ENCODE results near the gene RAPH1. TPM values are rescaled to one million over a fixed set of nuclear protein-coding genes. Genes with fewer than 3 reads are reported as not detected.

Gene RAPH1
- polyA plus RNA-seq, 3 donors: 13.4 to 16.2 (median 14.6) TPM

DNA sequence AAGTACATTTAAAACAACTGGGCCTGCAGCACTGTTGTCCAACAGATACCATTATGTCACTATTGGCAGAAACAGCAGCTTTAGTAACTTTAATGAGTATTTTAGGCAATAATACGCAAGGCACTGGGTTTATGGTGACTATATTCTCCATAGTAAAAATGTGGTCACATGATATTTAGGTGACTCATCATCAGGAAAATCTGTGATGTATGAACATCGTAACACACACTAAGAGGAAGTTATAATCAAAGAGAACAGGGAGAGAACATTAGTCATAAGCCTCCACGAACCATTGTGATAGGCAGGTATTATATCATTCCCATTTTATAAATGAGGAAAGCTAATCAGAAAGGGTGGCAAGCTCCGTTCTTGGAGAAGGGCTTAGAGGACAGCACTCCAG is 36.9 kb downstream of the RAPH1 start:
- no peak for DNase-seq

DNA sequence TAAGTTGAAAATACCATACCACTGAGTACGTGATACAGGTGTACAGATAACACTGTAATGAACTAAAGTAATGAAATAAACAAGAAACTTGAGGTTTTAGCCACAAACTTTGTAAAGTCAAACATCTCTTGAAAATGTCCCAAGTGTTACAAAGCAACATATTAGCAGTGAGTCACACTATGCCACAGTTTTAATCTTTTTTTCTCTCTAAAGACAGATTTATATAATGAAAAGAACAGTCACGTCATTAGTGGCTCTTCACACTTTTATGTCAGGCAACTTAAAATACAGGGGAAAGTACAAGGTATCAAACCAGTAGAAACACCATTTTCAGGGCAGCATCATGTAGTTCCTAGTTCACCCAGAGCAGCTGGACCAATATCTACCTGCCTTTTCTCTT is 42.1 kb downstream of the RAPH1 start:
- DNase-seq: no peak

DNA sequence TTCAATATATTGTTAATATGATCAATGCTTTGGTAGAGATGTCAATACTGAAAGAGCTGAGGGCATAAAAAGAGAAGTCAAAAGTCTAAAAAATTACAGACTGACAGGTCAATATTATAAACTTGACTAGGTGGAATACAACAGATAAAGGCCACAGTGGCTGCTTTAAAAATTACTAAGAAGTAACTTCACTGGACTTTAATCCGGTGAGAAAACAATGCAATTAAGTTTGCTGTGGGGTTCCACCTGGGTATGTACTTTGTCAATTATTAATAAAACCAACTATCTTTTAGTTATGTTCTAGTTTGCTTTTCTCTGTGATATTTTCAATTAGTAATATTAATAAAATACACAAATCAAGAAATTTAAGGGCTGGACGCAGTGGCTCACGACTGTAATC is 44.7 kb downstream of the RAPH1 start:
- no peak for DNase-seq

DNA sequence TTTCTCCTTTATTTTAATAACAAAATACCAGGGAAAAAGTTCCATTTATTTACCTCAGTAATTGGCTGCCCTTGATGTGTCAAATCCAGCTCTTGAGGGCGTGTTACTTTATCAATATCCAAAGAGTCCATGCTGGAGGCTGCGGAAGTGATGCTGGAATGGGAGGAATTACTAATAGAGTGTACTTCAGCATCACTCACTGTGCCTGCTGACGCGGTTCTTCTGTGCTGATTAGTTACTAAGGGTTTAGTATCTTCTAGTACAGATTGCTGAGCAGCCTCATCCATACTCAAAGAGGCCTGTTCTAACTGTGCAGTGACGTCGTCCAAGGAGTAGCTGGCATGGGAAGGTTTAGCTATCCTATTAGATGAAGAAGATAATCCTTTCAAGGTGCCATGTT is 45.6 kb downstream of the RAPH1 start:
- no peak for DNase-seq

DNA sequence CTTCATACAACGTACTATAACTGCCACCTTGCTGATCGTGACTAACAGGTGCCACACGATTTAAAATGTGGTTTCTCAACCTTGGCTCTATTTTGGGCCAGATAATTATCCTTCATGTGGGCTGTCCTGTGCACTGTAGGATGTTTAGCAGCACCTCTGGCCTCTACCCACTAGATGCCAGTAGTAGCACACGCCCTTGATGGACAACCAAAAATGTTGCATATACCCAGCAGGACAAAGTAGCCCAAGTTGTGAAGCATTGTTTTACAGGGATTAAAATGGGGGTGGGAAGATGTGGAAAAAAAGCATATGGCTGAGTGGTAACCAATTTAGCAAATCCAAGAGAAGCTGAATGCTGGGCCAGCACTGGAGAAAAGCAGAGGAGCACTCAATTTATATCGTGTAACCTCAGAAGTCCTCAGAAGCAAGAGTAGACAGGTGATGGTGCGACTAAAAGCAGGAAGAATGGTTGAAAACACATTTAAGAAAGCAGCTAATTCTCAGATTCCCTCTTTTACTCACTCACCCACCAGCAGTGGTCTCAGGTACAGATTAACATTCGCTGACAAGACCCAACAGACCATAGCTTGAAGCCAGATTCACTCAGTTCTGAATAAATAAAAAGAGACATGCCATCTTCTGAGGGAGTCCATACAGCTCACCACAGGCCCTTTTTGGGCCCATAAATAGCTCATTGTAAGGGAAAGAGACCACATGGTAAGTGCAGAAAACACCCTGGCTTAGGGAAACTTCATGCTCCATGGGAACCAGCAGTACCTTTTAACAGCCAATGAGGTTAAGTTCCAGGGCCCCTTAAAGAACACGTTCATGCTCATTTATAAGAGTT is 50.6 kb downstream of the RAPH1 start:
- DNase-seq: peak; percentile 31

DNA sequence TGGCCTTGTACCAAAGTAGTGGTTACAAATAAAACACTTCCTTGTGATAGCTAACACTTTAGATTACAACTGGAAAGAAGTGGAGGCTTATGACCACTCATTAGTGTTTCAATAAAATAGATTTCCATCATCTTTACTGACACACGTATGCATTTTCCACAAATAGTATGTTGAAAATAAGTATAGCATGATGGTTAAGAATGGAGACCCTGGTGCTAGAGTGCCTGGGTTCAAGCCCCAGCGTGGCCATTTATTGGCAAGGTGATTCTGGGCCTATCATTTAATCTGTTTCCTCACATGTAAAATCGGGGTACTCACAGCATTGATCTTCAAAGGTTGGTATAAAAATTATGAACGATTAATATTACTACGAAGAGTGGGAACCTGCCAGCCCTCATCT is 54.5 kb downstream of the RAPH1 start:
- no peak for DNase-seq

DNA sequence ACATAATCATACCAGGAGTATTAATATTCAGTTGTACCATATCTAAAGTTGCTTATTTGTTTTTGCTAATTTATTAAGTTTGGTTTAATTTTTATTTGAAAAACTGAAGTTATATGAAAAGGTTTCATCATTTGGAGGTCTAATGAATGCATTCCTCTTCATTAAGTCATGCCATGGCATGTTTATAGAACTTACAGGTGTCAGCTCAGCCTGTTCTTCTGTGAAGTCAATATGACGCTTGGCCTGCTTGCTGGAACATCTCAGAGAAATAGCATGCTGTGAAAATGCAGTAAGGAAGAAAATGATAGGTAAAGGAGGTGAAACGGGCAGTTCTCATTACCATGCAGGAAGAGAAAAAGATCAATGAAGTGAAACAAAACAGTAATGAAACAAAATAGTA is 58.2 kb downstream of the RAPH1 start:
- no peak for DNase-seq

DNA sequence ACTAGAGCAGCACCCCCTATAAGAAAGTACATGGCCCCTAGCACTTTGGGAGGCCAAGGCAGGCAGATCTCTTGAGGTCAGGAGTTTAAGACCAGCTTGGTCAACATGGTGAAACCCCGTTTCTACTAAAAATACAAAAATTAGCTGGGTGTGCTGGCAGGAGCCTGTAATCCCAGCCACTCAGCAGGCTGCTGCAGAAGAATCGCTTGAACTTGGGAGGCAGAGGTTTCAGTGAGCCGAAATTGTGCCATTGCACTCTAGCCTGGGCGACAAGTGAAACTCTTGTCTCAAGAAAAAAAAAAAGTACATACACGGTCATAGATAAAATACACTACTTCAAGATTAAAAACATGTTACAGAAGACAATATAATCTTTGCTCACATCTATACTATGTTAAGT is 63.8 kb downstream of the RAPH1 start:
- DNase-seq: no peak

DNA sequence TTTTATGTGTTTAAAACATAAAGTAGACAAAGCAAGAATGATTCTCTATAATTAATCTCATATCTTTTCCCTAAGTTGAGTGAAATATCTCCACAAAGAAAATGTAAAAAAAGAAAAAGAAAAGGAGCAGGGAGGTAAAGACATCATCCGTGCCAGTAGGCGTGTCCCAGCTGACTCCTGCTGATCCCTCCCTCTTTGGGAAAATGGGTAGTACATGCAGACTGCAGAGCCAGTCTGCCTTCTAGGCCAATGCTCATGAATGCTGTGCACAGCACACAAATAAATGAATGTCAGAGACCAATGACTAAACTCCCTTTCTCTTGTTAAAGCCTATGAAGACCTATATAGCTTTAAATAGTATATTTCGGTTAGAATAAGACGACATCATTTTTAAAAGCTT is 64.7 kb downstream of the RAPH1 start:
- no peak for DNase-seq

DNA sequence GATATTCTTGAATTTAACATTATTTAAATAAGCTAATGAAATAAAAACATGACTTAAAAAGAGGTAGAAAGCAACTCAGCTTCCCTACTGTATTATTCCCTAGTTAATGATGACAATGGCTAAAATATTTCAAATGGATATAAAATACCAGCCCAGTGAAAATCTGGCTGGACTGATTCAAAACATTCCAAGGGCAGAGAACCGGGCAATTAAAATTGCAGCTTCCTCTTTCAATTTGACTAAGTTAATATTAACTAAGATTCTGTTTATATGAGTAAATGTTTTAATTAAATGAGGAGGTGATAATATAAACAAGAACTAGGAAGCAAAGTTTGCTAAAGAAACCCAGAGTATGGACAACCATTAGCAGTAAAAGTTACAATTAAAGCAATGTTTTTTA is 65.6 kb downstream of the RAPH1 start:
- DNase-seq: no peak

DNA sequence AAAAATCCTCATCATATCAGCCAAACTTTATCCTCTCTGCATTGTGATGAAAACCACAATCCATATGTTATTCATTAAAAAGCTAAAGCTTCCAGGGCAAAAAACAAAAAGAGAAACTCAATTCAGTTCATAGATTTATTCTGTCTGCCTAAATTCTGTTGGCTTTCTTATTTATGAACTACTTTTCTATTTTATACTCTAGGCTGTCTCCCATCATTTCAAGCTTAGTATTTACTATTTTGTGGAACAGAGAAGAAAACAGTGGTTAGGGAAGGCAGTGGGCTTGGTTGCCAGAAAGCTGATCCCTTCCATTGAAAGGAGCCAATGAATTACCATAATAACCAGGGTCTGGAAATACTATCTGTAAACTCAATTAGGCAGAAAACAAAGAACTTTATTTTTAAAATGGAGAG is 71.8 kb downstream of the RAPH1 start:
- no peak for DNase-seq

DNA sequence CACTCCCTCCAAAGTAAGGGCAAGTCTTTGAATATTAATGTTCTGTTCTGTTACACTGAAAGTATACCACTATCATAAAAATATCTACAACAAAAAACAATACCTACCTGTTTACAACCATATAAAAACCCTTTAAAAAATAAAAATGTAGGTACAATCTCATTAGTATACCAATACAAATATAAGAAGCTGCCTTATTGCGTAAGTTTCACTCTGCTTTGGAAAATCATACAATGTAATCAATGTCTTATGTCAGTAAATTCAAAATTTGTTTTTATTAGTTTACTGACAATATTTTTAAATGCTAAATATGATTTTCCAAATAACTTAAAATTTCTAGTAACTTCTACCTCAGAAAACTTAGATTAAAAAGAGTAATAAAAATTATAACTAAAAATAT is 72.8 kb downstream of the RAPH1 start:
- DNase-seq: no peak

DNA sequence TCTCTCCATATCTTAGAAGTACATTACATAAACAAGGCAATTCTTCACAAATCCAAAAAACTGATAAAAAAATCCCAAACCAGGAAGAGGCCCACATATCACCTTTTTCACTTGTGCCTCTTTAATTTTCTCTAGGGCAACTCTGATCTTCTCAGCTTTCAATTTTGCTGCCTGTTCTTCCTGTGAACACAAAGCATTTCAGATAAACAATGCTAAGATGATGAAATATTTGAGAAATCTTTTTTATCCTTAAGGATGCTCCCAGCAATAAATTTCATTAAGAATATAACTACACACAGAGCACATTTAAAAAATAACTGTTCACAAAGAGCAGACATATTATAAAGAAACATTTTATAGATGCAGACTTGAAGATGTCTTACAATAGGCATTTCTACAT is 73.4 kb downstream of the RAPH1 start:
- no peak for DNase-seq

DNA sequence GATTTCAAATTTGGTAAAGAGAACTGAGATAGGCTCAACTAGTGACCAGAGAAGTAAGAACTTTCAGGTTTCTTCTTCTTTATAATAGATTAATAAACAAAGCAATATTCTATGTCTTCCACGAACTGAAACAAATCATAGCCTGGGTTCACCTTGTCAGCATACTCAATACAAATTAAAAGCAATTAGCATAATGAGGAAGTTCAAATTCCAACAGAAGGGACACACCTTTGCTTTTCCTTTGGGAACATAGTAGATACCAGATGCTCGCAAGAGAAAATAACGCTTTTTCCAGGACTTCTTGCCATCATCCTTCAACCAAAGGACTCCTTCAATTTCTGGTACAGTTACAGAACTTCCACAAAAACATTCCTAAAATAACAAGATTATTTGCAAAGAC is 79.9 kb downstream of the RAPH1 start:
- no peak for DNase-seq

DNA sequence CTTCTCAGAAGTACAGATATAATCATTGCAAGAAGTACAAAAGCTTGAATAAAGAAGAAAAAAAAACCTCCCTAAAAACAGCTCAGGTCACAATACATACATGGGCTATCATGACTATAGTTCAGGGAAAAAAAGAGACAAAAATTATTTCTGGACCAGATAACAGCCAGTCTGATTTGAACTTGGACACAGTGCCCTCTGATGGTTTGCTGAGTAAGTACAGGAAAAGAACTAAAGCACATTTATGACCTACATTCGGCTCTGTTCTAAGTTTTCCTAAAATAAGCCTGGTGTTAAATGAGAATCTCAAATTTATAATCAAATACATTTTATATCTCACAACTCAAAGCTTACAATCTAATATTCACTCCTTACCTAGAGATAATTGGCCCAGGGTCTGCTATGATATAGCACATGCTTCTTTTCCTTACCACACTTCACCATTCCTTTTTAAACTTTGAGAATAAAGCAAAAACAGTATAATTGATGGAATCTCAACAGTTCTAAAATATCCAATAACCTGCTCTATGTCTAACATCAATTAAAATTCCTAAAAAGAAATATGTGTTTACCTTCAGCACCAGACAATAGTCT is 81.1 kb downstream of the RAPH1 start:
- DNase-seq: peak; percentile 42

DNA sequence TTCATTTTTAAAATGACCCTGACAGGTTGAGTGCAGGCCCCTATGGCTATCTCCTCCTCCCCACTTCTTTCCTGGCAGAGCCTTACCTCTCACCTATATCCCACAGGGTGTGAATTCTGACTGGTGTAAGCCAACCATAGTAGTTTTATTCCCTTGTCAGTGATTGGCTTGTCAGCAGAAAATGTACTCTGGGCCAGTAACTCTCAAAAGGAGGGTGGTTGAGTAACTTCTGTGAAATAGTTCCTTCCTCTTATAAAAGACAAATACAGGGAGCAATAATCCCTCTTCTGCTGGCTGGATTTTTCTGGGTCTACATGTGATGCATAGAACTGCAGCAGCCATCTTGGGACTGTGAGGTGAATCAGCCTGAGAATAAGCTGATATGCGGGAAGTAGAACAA is 83.4 kb downstream of the RAPH1 start:
- no peak for DNase-seq

DNA sequence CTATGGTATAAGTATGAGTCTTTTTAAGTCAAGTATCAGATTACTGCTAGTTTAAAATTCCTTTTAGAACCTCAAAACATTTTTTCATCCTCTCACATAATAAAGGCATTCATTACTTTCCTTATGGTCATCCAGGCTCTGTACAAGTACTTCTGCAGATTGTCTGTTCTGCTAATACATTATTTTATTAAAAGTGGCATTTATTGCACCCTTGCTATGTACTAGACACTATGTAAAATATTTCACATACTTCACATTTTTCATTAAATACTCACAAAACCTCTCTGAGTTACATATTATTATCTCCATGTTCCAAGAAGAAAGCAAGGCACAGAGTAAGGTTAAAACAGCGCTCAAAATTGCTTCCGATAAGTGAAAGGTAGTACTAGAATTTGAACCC is 84.1 kb downstream of the RAPH1 start:
- DNase-seq: no peak

DNA sequence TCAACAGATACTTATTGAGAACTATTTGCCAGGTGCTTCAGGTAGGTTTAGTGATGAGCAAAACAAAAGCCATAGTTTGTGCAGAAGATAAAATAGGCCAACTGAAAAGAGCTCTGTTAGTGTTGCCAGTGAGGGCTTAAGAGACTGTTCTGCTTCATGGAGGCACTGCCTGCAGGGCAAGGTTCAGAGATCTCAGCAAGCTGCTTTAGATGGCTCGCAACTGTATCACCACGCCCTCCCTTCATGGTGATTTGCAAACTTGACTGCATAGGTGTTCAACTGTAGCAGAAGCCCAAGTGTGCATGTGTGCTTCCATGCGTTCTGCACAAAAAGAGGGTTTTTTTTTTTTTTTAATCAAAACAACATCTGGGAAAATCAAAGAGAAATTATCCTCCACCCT is 84.5 kb downstream of the RAPH1 start:
- DNase-seq: no peak

DNA sequence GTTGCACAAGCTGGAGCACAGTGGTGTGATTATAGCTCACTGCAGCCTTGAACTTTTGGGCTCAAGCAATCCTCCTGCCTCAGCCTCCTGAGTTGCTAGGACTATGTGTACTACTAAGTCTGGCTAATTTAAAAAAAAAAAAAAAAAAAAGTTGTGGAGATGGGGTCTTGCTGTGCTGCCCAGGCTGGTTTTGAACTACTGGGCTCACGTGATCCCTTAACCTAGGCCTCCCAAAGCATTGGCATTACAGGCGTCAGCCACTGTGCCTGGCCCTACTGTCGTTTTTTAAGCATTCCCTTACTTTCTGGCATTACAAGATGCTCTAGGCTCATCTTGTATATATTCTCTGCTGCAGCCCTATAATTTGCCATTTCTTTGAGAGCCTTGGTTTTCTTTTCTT is 88.3 kb downstream of the RAPH1 start:
- no peak for DNase-seq

DNA sequence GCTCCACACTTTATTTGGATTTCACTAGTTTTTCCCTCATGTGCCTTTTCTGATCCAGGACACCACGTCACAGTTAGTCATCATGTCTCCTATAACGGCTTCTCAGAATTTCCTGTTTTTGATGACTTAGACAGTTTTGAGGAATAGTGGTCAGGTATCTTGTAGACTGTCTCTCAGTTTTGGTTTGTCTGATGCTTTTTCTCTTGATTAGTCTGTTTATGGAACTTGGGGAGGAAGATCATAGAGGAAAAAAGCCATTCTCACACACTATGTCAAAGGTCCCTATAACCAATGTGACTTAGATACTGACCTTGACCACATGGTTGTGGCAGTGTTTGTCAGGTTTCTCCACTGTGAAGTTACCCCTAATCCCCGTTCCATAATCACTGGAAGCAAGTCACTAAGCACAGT is 89.0 kb downstream of the RAPH1 start:
- no peak for DNase-seq

DNA sequence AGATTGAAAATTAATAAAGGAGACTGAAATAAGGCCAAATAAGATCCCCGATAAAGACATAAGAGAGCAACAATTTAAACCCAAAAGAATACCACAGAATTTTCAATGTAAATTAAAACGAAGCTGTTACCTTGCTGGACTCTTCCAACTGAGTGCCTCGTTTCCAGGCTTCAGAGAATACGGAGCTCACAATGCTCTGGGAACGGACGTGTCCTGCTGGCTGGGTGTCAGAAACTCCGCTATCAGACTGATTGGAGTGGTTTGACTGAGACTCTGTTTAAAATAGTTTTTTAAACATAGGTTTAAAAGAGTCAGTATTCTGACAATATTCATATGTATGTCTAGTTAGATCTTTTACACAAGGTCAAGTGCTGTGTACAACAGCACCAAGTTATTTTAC is 90.4 kb downstream of the RAPH1 start:
- DNase-seq: no peak

DNA sequence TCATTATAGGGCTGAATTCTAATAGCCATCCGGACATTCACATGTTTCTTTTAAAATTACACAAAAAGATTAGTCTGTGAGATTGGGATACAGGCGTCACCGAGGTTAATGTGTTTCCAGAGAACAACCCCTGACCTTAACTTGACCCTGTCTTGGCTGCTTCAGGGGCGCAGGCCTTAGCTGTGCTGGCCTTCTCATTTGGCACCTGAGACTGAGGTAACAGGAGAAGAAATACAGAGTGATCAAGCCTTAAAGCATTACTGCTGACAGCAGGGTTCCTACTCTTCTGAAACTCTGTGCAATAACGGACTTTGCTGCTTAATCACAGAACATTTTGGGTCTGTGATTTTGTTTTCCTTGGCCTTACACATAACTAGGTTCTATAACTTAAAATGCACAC is 92.6 kb downstream of the RAPH1 start:
- DNase-seq: no peak

DNA sequence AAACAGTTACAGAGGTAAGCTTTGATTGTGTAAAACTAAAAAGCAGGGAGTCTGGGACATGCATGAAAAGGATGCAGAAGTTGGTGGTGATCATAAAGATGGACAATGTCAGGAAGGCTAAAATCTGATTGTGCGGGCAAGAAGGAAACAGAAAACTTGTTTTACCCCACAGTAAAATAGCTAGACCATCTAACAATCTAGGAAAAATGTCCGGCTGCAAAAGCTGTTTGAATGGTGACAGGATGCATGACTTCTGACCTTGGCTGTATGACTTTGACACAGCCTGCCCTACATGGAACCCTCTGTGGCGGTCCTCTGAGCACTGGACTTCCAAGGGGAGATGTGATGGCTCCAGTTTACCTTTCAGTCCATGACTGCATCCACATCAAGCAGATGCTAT is 93.6 kb downstream of the RAPH1 start:
- no peak for DNase-seq

DNA sequence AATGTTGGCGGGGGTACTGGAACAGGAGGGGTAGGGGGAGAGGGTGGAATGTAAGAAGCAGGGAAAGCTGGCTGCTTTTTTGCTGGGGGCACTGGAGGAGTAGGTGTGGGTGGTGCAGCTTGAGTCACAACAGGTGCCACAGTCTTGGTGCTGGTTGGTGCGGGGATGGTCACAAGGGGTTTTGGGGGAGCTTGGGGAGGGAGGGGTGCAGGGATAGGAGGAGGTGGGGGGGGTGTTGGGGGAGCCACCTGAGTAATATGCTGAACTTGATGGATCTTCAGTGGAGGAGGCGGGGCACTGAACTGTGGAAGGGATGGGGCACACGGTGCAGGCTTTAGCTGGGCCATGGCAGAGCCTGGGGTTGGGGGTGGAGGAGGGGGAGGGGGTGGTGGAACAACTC is 94.4 kb downstream of the RAPH1 start:
- DNase-seq: no peak
